Measurements from ENCODE around the gene PDE11A. TPM values are rescaled to one million over a fixed set of nuclear protein-coding genes. Genes with fewer than 3 reads are reported as not detected.

PDE11A gene
- total RNA-seq, 4 donors from 2014 or later, result 0.37 to 1.2 (median 1.1) TPM; not detected in 1

DNA sequence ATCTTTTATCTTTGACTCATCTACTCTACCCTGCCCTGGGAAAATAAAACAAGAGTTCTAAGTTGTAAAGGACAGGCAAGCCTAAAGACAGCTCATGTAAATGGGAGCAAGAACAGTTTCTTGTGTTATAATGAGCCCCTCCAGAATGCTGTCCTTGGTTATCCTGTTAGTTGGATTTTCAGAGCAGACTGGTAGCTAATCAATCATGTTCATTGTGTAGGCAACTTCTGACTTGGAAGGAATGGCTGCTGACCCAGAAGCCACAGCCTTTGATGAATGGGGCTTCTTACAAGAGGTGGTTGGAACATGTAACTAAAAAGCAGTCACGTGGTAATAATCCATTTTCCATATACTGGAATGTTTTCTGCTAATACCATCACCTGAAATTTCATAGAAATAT lies 425.8 kb downstream of the PDE11A start:
- no peaks in the 10 kb centered on the region for H3K27me3 ChIP-seq
- H3K27ac ChIP-seq, result no peak overlapping the region
- no peaks in the 10 kb centered on the region for H3K36me3 ChIP-seq
- H3K4me1 ChIP-seq, result no peaks in the 10 kb centered on the region
- no peaks in the 10 kb centered on the region for H3K9me3 ChIP-seq
- DNase-seq, result no peak
- in situ Hi-C loops (cut with MboI; ENCODE audit: low pct_ligation_motif_present in 1 of 4, low pct_unique_long_range_greater_than_20kb in 1 of 4, low sequenced_read_pairs in 3 of 4), result no loop called here
- WGBS, 2 donors (ENCODE audit: low coverage in 1 of 2), result 61 to 75% methylated on average over 1 of the region's 1 CpG
- H3K4me3 ChIP-seq, result no peak overlapping the region
- TF ChIP-seq, protein P1, sequence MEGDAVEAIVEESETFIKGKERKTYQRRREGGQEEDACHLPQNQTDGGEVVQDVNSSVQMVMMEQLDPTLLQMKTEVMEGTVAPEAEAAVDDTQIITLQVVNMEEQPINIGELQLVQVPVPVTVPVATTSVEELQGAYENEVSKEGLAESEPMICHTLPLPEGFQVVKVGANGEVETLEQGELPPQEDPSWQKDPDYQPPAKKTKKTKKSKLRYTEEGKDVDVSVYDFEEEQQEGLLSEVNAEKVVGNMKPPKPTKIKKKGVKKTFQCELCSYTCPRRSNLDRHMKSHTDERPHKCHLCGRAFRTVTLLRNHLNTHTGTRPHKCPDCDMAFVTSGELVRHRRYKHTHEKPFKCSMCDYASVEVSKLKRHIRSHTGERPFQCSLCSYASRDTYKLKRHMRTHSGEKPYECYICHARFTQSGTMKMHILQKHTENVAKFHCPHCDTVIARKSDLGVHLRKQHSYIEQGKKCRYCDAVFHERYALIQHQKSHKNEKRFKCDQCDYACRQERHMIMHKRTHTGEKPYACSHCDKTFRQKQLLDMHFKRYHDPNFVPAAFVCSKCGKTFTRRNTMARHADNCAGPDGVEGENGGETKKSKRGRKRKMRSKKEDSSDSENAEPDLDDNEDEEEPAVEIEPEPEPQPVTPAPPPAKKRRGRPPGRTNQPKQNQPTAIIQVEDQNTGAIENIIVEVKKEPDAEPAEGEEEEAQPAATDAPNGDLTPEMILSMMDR (IDR thresholded peaks at IDR 0.05), result no peak
- no peak for TF ChIP-seq POLR2AphosphoS5 (IDR thresholded peaks at IDR 0.05)
- no peak for TF ChIP-seq POLR2A (IDR thresholded peaks at IDR 0.05)
- no peak for TF ChIP-seq EP300 (IDR thresholded peaks at IDR 0.05; ENCODE audit: low read depth)
- intact Hi-C loops (cut with DNase I; ENCODE audit: low total_unique reads), result no loop called here

DNA sequence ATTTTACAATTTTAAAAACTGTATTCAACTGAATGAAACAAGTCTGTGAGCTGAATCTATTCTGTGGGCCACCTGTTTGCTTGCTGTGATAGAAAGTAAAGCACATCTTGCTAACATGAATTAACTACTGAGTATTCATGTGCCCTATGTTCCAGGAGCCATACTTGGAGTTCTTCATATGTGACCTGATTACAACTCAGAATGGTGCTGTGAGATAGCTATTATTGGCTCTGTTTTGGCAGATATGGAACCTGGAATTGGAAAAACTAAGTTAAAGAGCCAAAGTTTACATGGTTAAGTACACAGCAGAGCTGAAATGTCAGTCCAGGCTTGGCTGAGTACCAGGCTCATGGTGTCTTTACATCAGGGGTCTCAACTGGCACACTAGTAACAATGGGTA lies 426.3 kb downstream of the PDE11A start:
- in situ Hi-C loops (cut with MboI; ENCODE audit: low pct_ligation_motif_present in 1 of 4, low pct_unique_long_range_greater_than_20kb in 1 of 4, low sequenced_read_pairs in 3 of 4) (no loop called here), intact Hi-C loops (cut with DNase I; ENCODE audit: low total_unique reads) (no loop called here)
- no peaks in the 10 kb centered on the region for H3K36me3 ChIP-seq
- H3K27ac ChIP-seq, result no peak overlapping the region
- H3K9me3 ChIP-seq, result no peaks in the 10 kb centered on the region
- TF ChIP-seq POLR2A (IDR thresholded peaks at IDR 0.05) (no peak), POLR2AphosphoS5 (IDR thresholded peaks at IDR 0.05) (no peak)
- TF ChIP-seq, protein P1 (IDR thresholded peaks at IDR 0.05), result no peak
- H3K4me3 ChIP-seq, result no peak overlapping the region
- DNase-seq, result no peak
- H3K4me1 ChIP-seq, result no peaks in the 10 kb centered on the region
- H3K27me3 ChIP-seq, result no peaks in the 10 kb centered on the region

DNA sequence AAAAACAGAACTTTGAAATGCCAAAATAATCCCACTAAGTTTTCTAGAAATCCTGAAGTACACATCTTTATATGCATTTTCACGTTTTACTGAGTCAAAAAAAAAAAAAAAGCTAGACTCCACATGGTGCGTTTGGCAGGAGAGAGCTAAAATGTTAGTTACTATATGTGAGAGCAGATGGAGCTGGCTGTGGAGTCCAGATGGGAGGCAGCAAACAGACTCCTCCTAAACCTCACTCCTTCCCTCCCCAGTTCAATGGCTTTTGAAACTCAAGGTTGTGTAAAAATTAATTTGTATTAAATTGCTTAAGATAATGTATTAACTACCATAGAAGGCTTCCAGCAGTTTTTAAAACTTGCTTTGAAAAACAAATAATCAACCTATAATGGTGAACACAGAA lies 431.2 kb downstream of the PDE11A start:
- H3K27ac ChIP-seq, result no peak overlapping the region
- no peaks in the 10 kb centered on the region for H3K36me3 ChIP-seq
- no peaks in the 10 kb centered on the region for H3K9me3 ChIP-seq
- intact Hi-C loops (cut with DNase I; ENCODE audit: low total_unique reads) (no loop called here), in situ Hi-C loops (cut with MboI; ENCODE audit: low pct_ligation_motif_present in 1 of 4, low pct_unique_long_range_greater_than_20kb in 1 of 4, low sequenced_read_pairs in 3 of 4) (no loop called here)
- TF ChIP-seq EP300 (IDR thresholded peaks at IDR 0.05; ENCODE audit: low read depth) (no peak), POLR2AphosphoS5 (IDR thresholded peaks at IDR 0.05) (no peak), POLR2A (IDR thresholded peaks at IDR 0.05) (no peak)
- no peaks in the 10 kb centered on the region for H3K27me3 ChIP-seq
- H3K4me1 ChIP-seq, result no peaks in the 10 kb centered on the region
- no peak for DNase-seq
- 39 to 54% methylated on average over 2 of the region's 2 CpGs for WGBS, 2 donors (ENCODE audit: low coverage in 1 of 2)
- no peak overlapping the region for H3K4me3 ChIP-seq

DNA sequence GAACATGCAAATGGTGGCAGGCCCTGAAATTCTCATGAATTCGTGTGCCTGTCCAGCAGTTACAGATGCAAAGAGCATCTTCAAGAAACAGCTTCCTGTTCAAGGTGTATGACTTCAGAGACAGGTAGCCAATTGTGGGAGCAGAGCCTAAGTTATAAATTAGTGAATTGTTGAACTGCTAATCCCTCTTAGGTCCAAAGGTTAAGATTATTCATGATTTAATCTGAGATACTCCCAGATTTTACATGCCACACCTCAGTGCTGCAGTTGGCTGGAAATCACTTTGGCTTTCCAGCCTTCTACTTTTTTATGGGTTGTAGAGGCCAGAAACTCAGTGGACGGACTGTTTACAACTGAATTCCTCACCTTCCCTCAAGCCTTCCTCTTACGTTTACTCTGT lies 432.2 kb downstream of the PDE11A start:
- intact Hi-C loops (cut with DNase I; ENCODE audit: low total_unique reads) (no loop called here), in situ Hi-C loops (cut with MboI; ENCODE audit: low pct_ligation_motif_present in 1 of 4, low pct_unique_long_range_greater_than_20kb in 1 of 4, low sequenced_read_pairs in 3 of 4) (no loop called here)
- no peak overlapping the region for H3K27ac ChIP-seq

More for the DNA sequence above, 432.2 kb downstream of the PDE11A start:
- TF ChIP-seq EP300 (IDR thresholded peaks at IDR 0.05; ENCODE audit: low read depth), result no peak
- no peak for TF ChIP-seq POLR2AphosphoS5 (IDR thresholded peaks at IDR 0.05)
- no peak for TF ChIP-seq POLR2A (IDR thresholded peaks at IDR 0.05)
- TF ChIP-seq, protein P1 (IDR thresholded peaks at IDR 0.05), result no peak
- 46% methylated on average over 3 of the region's 3 CpGs; no CpG with 5 or more reads in 1 of the 2 donors for WGBS, 2 donors (ENCODE audit: low coverage in 1 of 2)
- H3K36me3 ChIP-seq, result no peaks in the 10 kb centered on the region
- H3K4me3 ChIP-seq, result no peak overlapping the region
- DNase-seq, result no peak
- no peaks in the 10 kb centered on the region for H3K4me1 ChIP-seq
- H3K27me3 ChIP-seq, result no peaks in the 10 kb centered on the region
- H3K9me3 ChIP-seq, result no peaks in the 10 kb centered on the region

Measured in transverse colon (tissue), 4 donors.